AG09309 (cell line): Measurements from ENCODE around the gene TNFRSF17.

Experiments
- DNase-seq: peaks from one replicate; pipeline ENCODE4 v3.0.0-alpha.2; 2010; ENCODE audit warnings: low read depth
- H3K4me3 ChIP-seq: 2 replicates; pipeline ENCODE4 v1.5.1; 2011; ENCODE audit warnings: mild to moderate bottlenecking, low read depth, low read length, moderate library complexity; ENCODE audit not compliant: control insufficient read depth
- CTCF ChIP-seq: IDR thresholded peaks from 2 replicates; pipeline ENCODE4 v1.5.1; 2011; ENCODE audit warnings: mild to moderate bottlenecking, low read depth, low read length, inconsistent platforms; ENCODE audit not compliant: insufficient read depth, control insufficient read depth; ENCODE audit errors: missing control alignments

Gene TNFRSF17

GRCh38 chr16:11986521-11987057 lies 21.6 kb downstream of the TNFRSF17 start:
- no peak for DNase-seq
- no peak for TF ChIP-seq CTCF
- no peak overlapping the region for H3K4me3 ChIP-seq

- no peak for DNase-seq
- no peak for TF ChIP-seq CTCF
- H3K4me3 ChIP-seq: no peak overlapping the region
Observed at GRCh38 chr16:11988258-11988978, 23.4 kb downstream of the TNFRSF17 start.

GRCh38 chr16:11990702-11991390 lies 25.8 kb downstream of the TNFRSF17 start:
- no peak for DNase-seq
- no peak overlapping the region for H3K4me3 ChIP-seq
- no peak for TF ChIP-seq CTCF

GRCh38 chr16:11992008-11992584 lies 27.1 kb downstream of the TNFRSF17 start:
- DNase-seq: no peak
- no peak for TF ChIP-seq CTCF

GRCh38 chr16:11992586-11993524 lies 27.8 kb downstream of the TNFRSF17 start:
- no peak for TF ChIP-seq CTCF
- no peak overlapping the region for H3K4me3 ChIP-seq
- DNase-seq: no peak

More at GRCh38 chr16:11992008-11992584, 27.1 kb downstream of the TNFRSF17 start:
- no peak overlapping the region for H3K4me3 ChIP-seq
